Sigmoid colon (tissue), 7 donors: ENCODE measurements around the gene PPP2R5B. TPM values are rescaled to one million over a fixed set of nuclear protein-coding genes. Genes with fewer than 3 reads are reported as not detected.

ENCODE experiments used
- DNase-seq: peaks from one replicate; pipeline ENCODE4 v3.0.0-alpha.2; 2019
- H3K27ac ChIP-seq, 4 donors: fragments of 200-600 bp; sonication (generic); one replicate each; pipeline ENCODE4 v1.5.1; 2016 to 2019; ENCODE audit warnings: mild to moderate bottlenecking in 1 of 4
- H3K27me3 ChIP-seq, 3 donors: fragments of 200-600 bp; sonication (generic); one replicate each; pipeline ENCODE4 v1.5.1; 2019; ENCODE audit warnings: mild to moderate bottlenecking in 1 of 3
- H3K36me3 ChIP-seq, 4 donors: fragments of 200-600 bp; sonication (generic); one replicate each; pipeline ENCODE4 v1.5.1; 2016 to 2019
- H3K4me1 ChIP-seq, 4 donors: fragments of 200-600 bp; sonication (generic); one replicate each; pipeline ENCODE4 v1.5.1; 2017 to 2019
- H3K4me3 ChIP-seq, 4 donors: fragments of 200-600 bp; sonication (generic); one replicate each; pipeline ENCODE4 v1.5.1; 2017 to 2019; ENCODE audit warnings: mild to moderate bottlenecking in 2 of 4, moderate library complexity in 1 of 4
- H3K9me3 ChIP-seq, 4 donors: fragments of 200-600 bp in 3 of 4; sonication (generic) in 3 of 4; one replicate each; pipeline versions ENCODE4 v1.5.1 to v1.6.1; 2013 to 2019
- EP300 ChIP-seq, 4 donors: sonication (generic); formaldehyde crosslinking; IDR thresholded peaks; one replicate each; pipeline ENCODE4 v1.6.1; 2017; ENCODE audit warnings: antibody characterized with exemption in 4 of 4
- POLR2A ChIP-seq, 2 donors: fragments of 450-650 bp; IDR thresholded peaks; one replicate each; pipeline ENCODE4 v1.6.1; 2016; ENCODE audit warnings: antibody characterized with exemption in 2 of 2, mild to moderate bottlenecking in 2 of 2, moderate library complexity in 2 of 2
- POLR2AphosphoS5 ChIP-seq, 4 donors: sonication (generic); formaldehyde crosslinking; IDR thresholded peaks; one replicate each; pipeline ENCODE4 v1.6.1; 2017; ENCODE audit warnings: antibody characterized with exemption in 4 of 4
- WGBS, 2 donors: extraction: QIAGEN DNeasy Blood & Tissue Kit; methylation state at CpG; one replicate each; pipeline ENCODE4 v1.1.7; 2013; 5-methylcytosine and 5-hydroxymethylcytosine counted together
- intact Hi-C: fragments of 100-400 bp; cut with DNase I; formaldehyde crosslinking; loops from one replicate; pipeline ENCODE4 v1.15.1; 2023
- polyA plus RNA-seq, 3 donors: library from polyadenylated mRNA; stranded (reverse); fragments of 200-250 nt; gene quantifications; one replicate each; pipeline ENCODE4 v1.2.3, GENCODE V29; 2013
- total RNA-seq, 4 donors: library from RNA; depleted of rRNA; stranded (reverse); fragments of >200 nt; gene quantifications; one replicate each; pipeline ENCODE4 v1.1.0, GENCODE V29; 2016
- TF ChIP-seq, protein P1 (sequence below), 4 experiments: fragments of 450-650 bp in 3 of 4; fragments of 200-600 bp in 1 of 4; IDR thresholded peaks; one replicate each; pipeline ENCODE4 v1.5.1; 2016 to 2019; ENCODE audit warnings: antibody characterized with exemption in 4 of 4, mild to moderate bottlenecking in 3 of 4, moderate library complexity in 2 of 4
- donor health status: healthy with polysubstance abuse.
- donor health status: Bipolar disorder and iron deficiency.
- donor health status: healthy.

Gene PPP2R5B
- total and polyA plus RNA-seq, 7 donors, result 15.6 to 27.3 (median 19.3) TPM

GRCh38 chr11:64877390-64878222 is 46.9 kb upstream of the PPP2R5B start:
- 0 to 1% methylated on average over 41 of the region's 41 CpGs for WGBS, 2 donors
- TF ChIP-seq, protein P1, sequence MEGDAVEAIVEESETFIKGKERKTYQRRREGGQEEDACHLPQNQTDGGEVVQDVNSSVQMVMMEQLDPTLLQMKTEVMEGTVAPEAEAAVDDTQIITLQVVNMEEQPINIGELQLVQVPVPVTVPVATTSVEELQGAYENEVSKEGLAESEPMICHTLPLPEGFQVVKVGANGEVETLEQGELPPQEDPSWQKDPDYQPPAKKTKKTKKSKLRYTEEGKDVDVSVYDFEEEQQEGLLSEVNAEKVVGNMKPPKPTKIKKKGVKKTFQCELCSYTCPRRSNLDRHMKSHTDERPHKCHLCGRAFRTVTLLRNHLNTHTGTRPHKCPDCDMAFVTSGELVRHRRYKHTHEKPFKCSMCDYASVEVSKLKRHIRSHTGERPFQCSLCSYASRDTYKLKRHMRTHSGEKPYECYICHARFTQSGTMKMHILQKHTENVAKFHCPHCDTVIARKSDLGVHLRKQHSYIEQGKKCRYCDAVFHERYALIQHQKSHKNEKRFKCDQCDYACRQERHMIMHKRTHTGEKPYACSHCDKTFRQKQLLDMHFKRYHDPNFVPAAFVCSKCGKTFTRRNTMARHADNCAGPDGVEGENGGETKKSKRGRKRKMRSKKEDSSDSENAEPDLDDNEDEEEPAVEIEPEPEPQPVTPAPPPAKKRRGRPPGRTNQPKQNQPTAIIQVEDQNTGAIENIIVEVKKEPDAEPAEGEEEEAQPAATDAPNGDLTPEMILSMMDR (IDR thresholded peaks at IDR 0.05), result no peak
- TF ChIP-seq POLR2A (IDR thresholded peaks at IDR 0.05) (no peak), POLR2AphosphoS5 (IDR thresholded peaks at IDR 0.05) (no peak), EP300 (IDR thresholded peaks at IDR 0.05) (no peak)
- peaks cover 5 to 12% (median 10%) of the 10 kb centered on the region in 4 donors for H3K36me3 ChIP-seq
- no peaks in the 10 kb centered on the region for H3K9me3 ChIP-seq
- intact Hi-C loops, result loop anchor here (1.0 kb wide), 1 partner anchor 13 kb away; no protein-coding TSS in a partner anchor
- H3K27me3 ChIP-seq, result no peaks in the 10 kb centered on the region
- peaks cover 0 to 59% (median 55%) of the 10 kb centered on the region in 4 donors for H3K4me1 ChIP-seq
- H3K4me3 ChIP-seq, result peak overlapping the region; percentile 61 to 89 (median 72)
- peak overlapping the region; percentile 84 to 97 (median 94) for H3K27ac ChIP-seq
- no peak for DNase-seq

GRCh38 chr11:64878223-64878493 is 46.3 kb upstream of the PPP2R5B start:
- no peak for DNase-seq
- Histone ChIP-seq H3K36me3 (peaks cover 4 to 7% (median 5%) of the 10 kb centered on the region in 4 donors), H3K27me3 (no peaks in the 10 kb centered on the region), H3K9me3 (no peaks in the 10 kb centered on the region), H3K27ac (peak overlapping the region; percentile 84 to 97 (median 94)), H3K4me1 (peaks cover 0 to 54% (median 49%) of the 10 kb centered on the region in 4 donors), H3K4me3 (peak overlapping the region; percentile 61 to 89 (median 72))
- 0% methylated on average over 21 of the region's 21 CpGs for WGBS, 2 donors
- intact Hi-C loops, result loop anchor here (1.0 kb wide), 1 partner anchor 14 kb away; no protein-coding TSS in a partner anchor
- TF ChIP-seq EP300 (IDR thresholded peaks at IDR 0.05), result no peak
- TF ChIP-seq, protein P1 (IDR thresholded peaks at IDR 0.05), result peak in 1 of 4 experiments; percentile 25

DNA sequence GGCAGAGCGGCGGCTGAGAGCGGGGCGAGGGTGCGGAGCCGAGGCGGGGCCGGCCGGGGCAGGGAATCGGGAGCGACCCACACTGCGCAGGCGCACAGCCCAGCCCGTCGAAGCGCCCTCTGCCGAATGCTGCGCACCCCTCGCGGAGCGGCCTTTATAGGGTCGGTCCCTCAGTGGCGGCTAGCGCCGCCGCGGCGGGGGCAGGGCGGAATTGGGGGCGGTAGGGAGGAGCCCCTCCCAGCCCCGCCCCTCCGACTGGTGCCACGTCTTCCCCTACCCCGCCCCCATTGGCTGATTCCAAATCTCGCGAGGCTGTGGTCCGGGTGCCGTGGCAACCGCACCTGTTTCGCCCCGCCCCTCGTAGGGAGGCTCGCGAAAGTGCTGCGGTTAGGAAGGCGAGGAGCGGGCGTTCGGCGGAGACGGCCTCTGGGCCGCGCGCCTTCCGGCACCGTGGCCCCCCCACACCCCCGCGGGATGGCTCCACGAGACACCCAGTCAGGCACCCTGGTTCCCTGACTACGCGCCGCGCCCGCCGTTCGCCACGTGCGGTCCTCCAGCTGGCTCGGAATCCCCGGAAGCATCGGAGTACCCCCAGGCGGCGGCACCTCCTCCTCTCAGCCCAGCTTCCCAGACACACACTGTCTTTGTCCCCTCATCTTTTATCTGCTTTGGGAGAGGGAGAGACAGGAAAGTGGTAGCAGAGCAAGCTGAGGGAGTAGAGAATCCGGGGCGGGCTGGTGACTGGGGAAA is 45.8 kb upstream of the PPP2R5B start, which contains the start of gene EHD1:
Gene EHD1, minus strand, starts transcription at position 128 of the 750 bp plus-strand sequence. CDS start 157 bp downstream, outside the sequence.
- Histone ChIP-seq H3K27ac (peak within 1 kb of the TSS; percentile 92 to 97 (median 95)), H3K9me3 (no peaks in the 10 kb centered on the region), H3K4me3 (peak within 1 kb of the TSS; percentile 61 to 89 (median 72)), H3K27me3 (no peaks in the 10 kb centered on the region), H3K36me3 (peaks cover 0 to 2% (median 0%) of the 10 kb centered on the region in 4 donors), H3K4me1 (peaks cover 0 to 49% (median 44%) of the 10 kb centered on the region in 4 donors)
- 0% methylated on average over 75 of the region's 75 CpGs for WGBS, 2 donors
- intact Hi-C loops, result loop anchor here (1.0 kb wide), 1 partner anchor 14 kb away; no protein-coding TSS in a partner anchor
- TF ChIP-seq EP300 (IDR thresholded peaks at IDR 0.05) (no peak), POLR2A (IDR thresholded peaks at IDR 0.05) (peak; percentile 96 to 97), POLR2AphosphoS5 (IDR thresholded peaks at IDR 0.05) (peak; percentile 92 to 100 (median 99))
- TF ChIP-seq, protein P1 (IDR thresholded peaks at IDR 0.05), result peak in 3 of 4 experiments; percentile 3 to 19 (median 15)
- peak; percentile 99 for DNase-seq

DNA sequence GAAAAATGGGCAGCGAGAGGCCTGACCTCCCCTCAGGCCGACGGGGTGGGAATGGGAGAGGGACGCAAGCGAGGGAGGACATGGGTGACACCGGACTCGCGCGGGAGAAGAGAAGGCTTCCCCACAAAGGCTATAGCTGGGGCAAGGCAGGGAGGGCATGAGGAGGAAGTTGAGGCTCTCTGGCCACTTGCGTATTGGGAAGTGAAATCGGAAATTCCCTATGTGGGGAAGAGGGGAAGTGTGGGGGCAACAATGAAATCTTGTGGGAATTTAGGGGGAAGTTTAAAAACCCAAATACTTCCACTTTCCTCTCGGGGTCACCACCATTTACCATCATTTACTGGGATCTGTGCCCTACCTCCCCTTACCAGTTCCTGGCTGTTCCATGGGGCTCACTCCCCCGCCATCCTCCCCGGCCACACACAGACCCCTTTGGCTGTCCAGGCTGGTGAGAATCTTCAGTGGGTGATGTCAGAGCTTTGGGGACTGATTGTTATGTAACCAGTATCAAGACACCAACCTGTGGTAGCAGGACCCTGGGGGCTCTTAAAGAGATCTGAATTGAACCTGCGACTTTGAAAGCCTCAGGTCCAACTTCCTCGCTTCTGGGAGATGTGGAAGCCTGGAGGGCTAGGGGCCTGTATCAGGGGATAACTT is 45.1 kb upstream of the PPP2R5B start:
- peaks cover 0 to 47% (median 41%) of the 10 kb centered on the region in 4 donors for H3K4me1 ChIP-seq
- no peak for TF ChIP-seq POLR2A (IDR thresholded peaks at IDR 0.05)
- no peak for TF ChIP-seq EP300 (IDR thresholded peaks at IDR 0.05)
- no peak for TF ChIP-seq POLR2AphosphoS5 (IDR thresholded peaks at IDR 0.05)
- TF ChIP-seq, protein P1 (IDR thresholded peaks at IDR 0.05), result no peak
- H3K4me3 ChIP-seq, result peak overlapping the region; percentile 56 to 89 (median 64)
- DNase-seq, result no peak
- intact Hi-C loops, result no loop called here
- H3K9me3 ChIP-seq, result no peaks in the 10 kb centered on the region
- WGBS, 2 donors, result 18 to 19% methylated on average over 16 of the region's 16 CpGs
- no peaks in the 10 kb centered on the region for H3K36me3 ChIP-seq
- no peaks in the 10 kb centered on the region for H3K27me3 ChIP-seq
- H3K27ac ChIP-seq, result peak overlapping the region; percentile 92 to 97 (median 95)
